Suprapubic skin (tissue), 4 donors: ENCODE data around the gene RASAL3. TPM values are rescaled to one million over a fixed set of nuclear protein-coding genes. Genes with fewer than 3 reads are reported as not detected.

ENCODE experiments used
- DNase-seq, 2 donors: peaks; one replicate each; pipeline ENCODE4 v3.0.0-alpha.2; 2019; ENCODE audit warnings: low spot score in 2 of 2
- H3K27ac ChIP-seq: fragments of 200-600 bp; sonication (generic); one replicate; pipeline ENCODE4 v1.5.1; 2019
- H3K27me3 ChIP-seq: fragments of 200-600 bp; sonication (generic); one replicate; pipeline ENCODE4 v1.5.1; 2019
- H3K36me3 ChIP-seq: fragments of 200-600 bp; sonication (generic); one replicate; pipeline ENCODE4 v1.5.1; 2019
- H3K4me1 ChIP-seq: fragments of 200-600 bp; sonication (generic); one replicate; pipeline ENCODE4 v1.5.1; 2019
- H3K4me3 ChIP-seq: fragments of 200-600 bp; sonication (generic); one replicate; pipeline ENCODE4 v1.5.1; 2019; ENCODE audit warnings: mild to moderate bottlenecking
- H3K9me3 ChIP-seq: fragments of 200-600 bp; sonication (generic); one replicate; pipeline ENCODE4 v1.5.1; 2019
- CTCF ChIP-seq, 2 donors: fragments of 200-600 bp in 1 of 2; fragments of 450-650 bp in 1 of 2; sonication (generic) in 1 of 2; IDR thresholded peaks; one replicate each; pipeline ENCODE4 v1.5.1; 2016 to 2019; ENCODE audit warnings: antibody characterized with exemption in 2 of 2, mild to moderate bottlenecking in 1 of 2, moderate library complexity in 1 of 2
- EP300 ChIP-seq: sonication (generic); formaldehyde crosslinking; IDR thresholded peaks from one replicate; pipeline ENCODE4 v1.6.1; 2017; ENCODE audit warnings: antibody characterized with exemption
- POLR2A ChIP-seq, 2 donors: fragments of 450-650 bp; IDR thresholded peaks; one replicate each; pipeline ENCODE4 v1.6.1; 2017; ENCODE audit warnings: antibody characterized with exemption in 2 of 2, mild to moderate bottlenecking in 2 of 2, moderate library complexity in 2 of 2
- POLR2AphosphoS5 ChIP-seq, 3 donors: sonication (generic); formaldehyde crosslinking; IDR thresholded peaks; one replicate each; pipeline ENCODE4 v1.6.1; 2017; ENCODE audit warnings: antibody characterized with exemption in 3 of 3
- WGBS: methylation state at CpG from one replicate; pipeline ENCODE4 v1.1.5; 2018; 5-methylcytosine and 5-hydroxymethylcytosine counted together
- total RNA-seq, 4 donors: library from RNA; depleted of rRNA; stranded (reverse); fragments of >200 nt; gene quantifications; one replicate each; pipeline ENCODE4 v1.1.0, GENCODE V29; 2016

Gene RASAL3
- 1 to 10 TPM in 2 of 4 donors, under 1 TPM in 2; 0.70 to 2.4 (median 1.0) TPM for total RNA-seq

DNA sequence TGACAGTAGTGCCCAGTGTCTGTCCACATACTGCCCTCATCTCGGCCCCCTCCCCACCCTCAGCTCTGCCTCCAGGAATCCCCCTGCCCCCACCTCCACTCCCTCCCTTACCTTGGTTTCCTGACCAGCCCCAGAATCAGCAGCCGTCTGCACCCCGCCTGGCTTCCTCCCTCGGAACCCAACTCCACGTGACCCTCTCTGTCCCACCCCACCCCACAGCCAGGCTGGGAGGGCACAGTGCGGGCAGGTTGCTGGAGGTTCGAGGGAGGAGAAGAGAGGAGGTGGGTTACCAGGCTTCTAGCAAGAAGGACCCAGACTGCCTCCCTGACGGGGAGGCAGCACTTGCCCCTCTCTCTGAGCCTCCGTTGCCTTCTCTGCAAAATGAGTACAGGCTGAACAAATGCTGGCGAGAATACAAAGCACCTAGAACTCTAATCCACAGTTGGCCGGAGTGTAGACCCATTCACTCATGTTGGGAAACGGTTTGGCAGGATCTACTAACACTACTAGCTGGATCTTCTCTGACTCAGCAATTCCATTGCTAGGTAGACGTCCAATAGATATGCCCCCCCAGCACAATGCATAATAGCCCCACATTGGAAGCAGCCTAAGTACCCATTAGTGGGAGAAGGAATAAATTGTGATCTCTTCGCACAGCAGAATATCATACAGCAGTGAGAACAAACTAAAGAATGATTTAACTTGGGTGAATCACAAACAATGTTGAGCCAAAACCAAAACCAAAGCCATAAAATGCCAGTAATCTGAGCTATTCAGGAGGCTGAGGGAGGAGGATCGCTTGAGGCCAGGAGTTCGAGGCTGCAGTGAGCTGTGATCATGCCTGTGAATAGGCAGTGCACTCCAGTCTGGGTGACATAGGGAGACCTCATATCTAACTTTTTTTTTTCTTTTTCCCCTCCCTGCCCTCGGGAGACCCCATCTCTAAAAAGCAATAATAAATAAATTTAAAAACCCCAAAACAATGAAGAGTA is at the start of gene RASAL3:
Gene RASAL3, minus strand, starts transcription at position 151 of the 992 bp plus-strand sequence. CDS start 186 bp downstream, outside the sequence.
- H3K27me3 ChIP-seq, result peaks cover 28% of the 10 kb centered on the region
- peak within 1 kb of the TSS; percentile 45 for H3K4me3 ChIP-seq
- no peaks in the 10 kb centered on the region for H3K36me3 ChIP-seq
- 34% methylated on average over 17 of the region's 17 CpGs for WGBS
- no peak for TF ChIP-seq POLR2AphosphoS5 (IDR thresholded peaks at IDR 0.05)
- no peak for TF ChIP-seq CTCF (IDR thresholded peaks at IDR 0.05)
- no peak for TF ChIP-seq EP300
- TF ChIP-seq POLR2A (IDR thresholded peaks at IDR 0.05), result no peak
- H3K4me1 ChIP-seq, result peaks cover 11% of the 10 kb centered on the region
- H3K9me3 ChIP-seq, result no peaks in the 10 kb centered on the region
- DNase-seq, result no peak
- no peak within 1 kb of the TSS for H3K27ac ChIP-seq

DNA sequence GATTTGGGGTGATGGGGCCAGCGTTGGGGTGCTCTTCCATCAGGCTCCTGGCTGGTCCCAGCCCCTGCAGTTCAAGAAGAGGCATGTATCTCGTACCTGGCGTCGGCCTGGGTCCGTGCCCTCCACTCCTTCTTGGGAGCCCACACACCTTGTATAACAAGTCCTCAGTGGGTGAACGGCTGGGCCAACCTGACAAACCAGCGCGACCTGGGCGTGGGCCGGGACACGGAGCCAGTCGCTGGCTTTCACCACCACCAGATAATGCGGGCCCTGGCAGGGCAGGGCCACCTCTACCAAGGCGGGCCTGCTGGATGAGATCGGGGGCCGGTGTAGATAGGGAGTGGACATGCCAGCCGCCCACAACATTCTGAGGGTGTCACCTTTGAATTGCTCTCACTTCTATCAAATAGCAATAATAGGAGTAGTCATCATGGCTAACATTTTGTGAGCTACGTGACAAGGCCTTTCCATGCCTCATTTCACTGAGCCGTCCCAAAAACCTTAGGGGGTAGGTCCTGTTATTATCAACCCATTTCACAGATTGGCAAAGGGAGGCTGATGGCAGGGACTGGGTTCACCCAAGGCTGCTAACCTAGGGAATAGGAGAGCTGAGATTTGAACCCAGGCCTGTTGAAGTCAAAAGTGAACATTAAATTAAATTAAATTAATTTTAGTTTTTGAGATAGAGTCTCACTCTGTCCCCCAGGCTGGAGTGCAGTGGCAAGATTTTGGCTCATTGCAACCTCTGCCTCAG is 47.5 kb upstream of the RASAL3 start:
- DNase-seq, result no peak
- Histone ChIP-seq H3K27ac (peak overlapping the region; percentile 53), H3K4me3 (no peak overlapping the region), H3K27me3 (peaks cover 33% of the 10 kb centered on the region), H3K9me3 (no peaks in the 10 kb centered on the region), H3K36me3 (no peaks in the 10 kb centered on the region), H3K4me1 (peaks cover 26% of the 10 kb centered on the region)
- 69% methylated on average over 8 of the region's 19 CpGs for WGBS
- TF ChIP-seq POLR2A (IDR thresholded peaks at IDR 0.05) (no peak), POLR2AphosphoS5 (IDR thresholded peaks at IDR 0.05) (peak in 2 of 3 donors; percentile 17 to 24)

GRCh38 chr19:15508035-15508710 is 43.8 kb upstream of the RASAL3 start, which contains the start of gene CYP4F22:
TSS of gene CYP4F22 (plus strand) at chr19:15508525. CDS start at chr19:15525337, 16,812 bp downstream.
- Histone ChIP-seq H3K4me1 (peaks cover 24% of the 10 kb centered on the region), H3K27me3 (peaks cover 43% of the 10 kb centered on the region), H3K9me3 (no peaks in the 10 kb centered on the region), H3K27ac (peak within 1 kb of the TSS; percentile 38), H3K4me3 (peak within 1 kb of the TSS; percentile 41), H3K36me3 (no peaks in the 10 kb centered on the region)
- no peak for DNase-seq
- no peak for TF ChIP-seq POLR2AphosphoS5 (IDR thresholded peaks at IDR 0.05)
- TF ChIP-seq EP300, result no peak
- no peak for TF ChIP-seq POLR2A (IDR thresholded peaks at IDR 0.05)
- TF ChIP-seq CTCF (IDR thresholded peaks at IDR 0.05), result no peak
- 7% methylated on average over 27 of the region's 52 CpGs for WGBS

GRCh38 chr19:15507068-15508034 is 43.0 kb upstream of the RASAL3 start:
- DNase-seq, result no peak
- peaks cover 43% of the 10 kb centered on the region for H3K27me3 ChIP-seq
- H3K4me3 ChIP-seq, result no peak overlapping the region
- no peak for TF ChIP-seq CTCF (IDR thresholded peaks at IDR 0.05)
- H3K9me3 ChIP-seq, result no peaks in the 10 kb centered on the region
- no peaks in the 10 kb centered on the region for H3K36me3 ChIP-seq
- H3K4me1 ChIP-seq, result peaks cover 24% of the 10 kb centered on the region
- WGBS, result 67% methylated on average over 13 of the region's 14 CpGs
- no peak overlapping the region for H3K27ac ChIP-seq
